Measurements from ENCODE around the gene CREM. TPM values are rescaled to one million over a fixed set of nuclear protein-coding genes. Genes with fewer than 3 reads are reported as not detected.

The CREM gene
- total RNA-seq, 5 donors from 2014 or later (not counting 1 experiment from before 2014, with no cell fraction given), result 20.6 to 57.2 (median 26.0) TPM

- Histone ChIP-seq H3K9me3 (no peaks in the 10 kb centered on the region), H3K36me3 (ENCODE audit: control insufficient read depth in 2 of 2, extremely low read depth in 1 of 2, insufficient read depth in 1 of 2, low read length in 1 of 2) (no peaks in the 10 kb centered on the region), H3K27ac (ENCODE audit: low read length) (no peak overlapping the region), H3K4me1 (ENCODE audit: control insufficient read depth in 1 of 2, extremely low read depth in 1 of 2, insufficient read depth in 2 of 2, low read length in 2 of 2) (no peaks in the 10 kb centered on the region), H3K27me3 (replicated peaks in 1 of 2; ENCODE audit: control insufficient read depth in 2 of 2, extremely low read depth in 1 of 2, insufficient read depth in 2 of 2, low read length in 1 of 2) (peaks cover 0 to 8% of the 10 kb centered on the region in 2 experiments), H3K4me3 (ENCODE audit: control insufficient read depth in 1 of 2, extremely low read depth in 1 of 2, low read length in 1 of 2) (no peak overlapping the region)
- ATAC-seq (replicated peaks in 1 of 4) (no peak), DNase-seq (no peak)
- no CpG with 5 or more reads among the region's 3 CpGs for whole genome bisulfite sequencing (ENCODE audit: insufficient coverage)
- H3K27ac Mint-ChIP-seq, result no peak overlapping the region
- H3K36me3 Mint-ChIP-seq, result no peaks in the 10 kb centered on the region
- no peak overlapping the region for H3K4me3 Mint-ChIP-seq
- ChIA-PET POLR2A (no interaction called here), CTCF (no interaction called here)
- H3K9me3 Mint-ChIP-seq, result peaks cover 0 to 4% (median 0%) of the 10 kb centered on the region in 3 donors
- no peaks in the 10 kb centered on the region for H3K27me3 Mint-ChIP-seq
- peaks cover 0 to 12% (median 5%) of the 10 kb centered on the region in 3 donors for H3K4me1 Mint-ChIP-seq
Measured at GRCh38 chr10:35226507-35226906, 99.9 kb downstream of the CREM start.

DNA sequence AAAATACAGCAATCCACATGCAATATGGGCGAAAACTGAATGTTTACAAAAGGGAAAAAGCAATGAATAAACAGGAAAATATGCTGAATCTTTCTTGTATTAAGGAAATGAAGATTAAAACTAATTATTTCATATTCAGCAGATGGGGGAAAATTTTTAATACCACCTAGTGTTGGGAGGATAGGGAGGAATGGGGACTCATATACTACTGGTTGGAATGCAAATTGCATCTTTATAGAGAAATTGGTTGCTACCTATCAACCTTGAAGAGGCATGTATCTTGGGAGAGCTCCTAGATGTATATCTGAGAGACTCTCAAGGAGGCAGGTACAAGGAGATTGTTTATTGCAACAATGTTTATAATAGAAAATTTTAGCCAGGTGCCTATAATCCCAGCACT is 101.4 kb downstream of the CREM start:
- Histone ChIP-seq H3K27ac (ENCODE audit: low read length) (no peak overlapping the region), H3K4me1 (ENCODE audit: control insufficient read depth in 1 of 2, extremely low read depth in 1 of 2, insufficient read depth in 2 of 2, low read length in 2 of 2) (no peaks in the 10 kb centered on the region), H3K4me3 (ENCODE audit: control insufficient read depth in 1 of 2, extremely low read depth in 1 of 2, low read length in 1 of 2) (no peak overlapping the region), H3K36me3 (ENCODE audit: control insufficient read depth in 2 of 2, extremely low read depth in 1 of 2, insufficient read depth in 1 of 2, low read length in 1 of 2) (no peaks in the 10 kb centered on the region), H3K27me3 (replicated peaks in 1 of 2; ENCODE audit: control insufficient read depth in 2 of 2, extremely low read depth in 1 of 2, insufficient read depth in 2 of 2, low read length in 1 of 2) (peaks cover 0 to 6% of the 10 kb centered on the region in 2 experiments), H3K9me3 (no peaks in the 10 kb centered on the region)
- no peak overlapping the region for H3K27ac Mint-ChIP-seq
- no peak overlapping the region for H3K4me3 Mint-ChIP-seq
- H3K4me1 Mint-ChIP-seq, result peaks cover 0 to 12% (median 5%) of the 10 kb centered on the region in 3 donors
- H3K9me3 Mint-ChIP-seq, result peaks cover 0 to 4% (median 0%) of the 10 kb centered on the region in 3 donors
- ChIA-PET POLR2A (no interaction called here), CTCF (no interaction called here)
- H3K27me3 Mint-ChIP-seq, result no peaks in the 10 kb centered on the region
- no peak for ATAC-seq (replicated peaks in 1 of 4)
- DNase-seq, result no peak
- WGBS (ENCODE audit: insufficient coverage), result no CpG with 5 or more reads among the region's 1 CpG
- no peaks in the 10 kb centered on the region for H3K36me3 Mint-ChIP-seq

GRCh38 chr10:35231646-35232045 is 105.0 kb downstream of the CREM start:
- ChIA-PET POLR2A (interaction anchor here in 1 of 2 donors (0.6 kb wide), 1 partner anchor 30 kb away, joined by 3 read pairs; no protein-coding TSS in a partner anchor), CTCF (no interaction called here)
- WGBS (ENCODE audit: insufficient coverage), result 86% methylated on average over 1 of the region's 4 CpGs
- no peaks in the 10 kb centered on the region for H3K4me1 ChIP-seq (ENCODE audit: control insufficient read depth in 1 of 2, extremely low read depth in 1 of 2, insufficient read depth in 2 of 2, low read length in 2 of 2)
- no peaks in the 10 kb centered on the region for H3K36me3 ChIP-seq (ENCODE audit: control insufficient read depth in 2 of 2, extremely low read depth in 1 of 2, insufficient read depth in 1 of 2, low read length in 1 of 2)
- H3K27me3 Mint-ChIP-seq, result no peaks in the 10 kb centered on the region
- no peaks in the 10 kb centered on the region for H3K36me3 Mint-ChIP-seq
- ATAC-seq (replicated peaks in 1 of 4) (no peak), DNase-seq (no peak)
- no peak overlapping the region for H3K4me3 ChIP-seq (ENCODE audit: control insufficient read depth in 1 of 2, extremely low read depth in 1 of 2, low read length in 1 of 2)
- no peak overlapping the region for H3K27ac ChIP-seq (ENCODE audit: low read length)
- H3K4me1 Mint-ChIP-seq, result no peaks in the 10 kb centered on the region
- H3K27me3 ChIP-seq (replicated peaks in 1 of 2; ENCODE audit: control insufficient read depth in 2 of 2, extremely low read depth in 1 of 2, insufficient read depth in 2 of 2, low read length in 1 of 2), result no peaks in the 10 kb centered on the region
- H3K27ac Mint-ChIP-seq, result no peak overlapping the region
- no peak overlapping the region for H3K4me3 Mint-ChIP-seq
- H3K9me3 ChIP-seq, result no peaks in the 10 kb centered on the region
- H3K9me3 Mint-ChIP-seq, result no peaks in the 10 kb centered on the region

DNA sequence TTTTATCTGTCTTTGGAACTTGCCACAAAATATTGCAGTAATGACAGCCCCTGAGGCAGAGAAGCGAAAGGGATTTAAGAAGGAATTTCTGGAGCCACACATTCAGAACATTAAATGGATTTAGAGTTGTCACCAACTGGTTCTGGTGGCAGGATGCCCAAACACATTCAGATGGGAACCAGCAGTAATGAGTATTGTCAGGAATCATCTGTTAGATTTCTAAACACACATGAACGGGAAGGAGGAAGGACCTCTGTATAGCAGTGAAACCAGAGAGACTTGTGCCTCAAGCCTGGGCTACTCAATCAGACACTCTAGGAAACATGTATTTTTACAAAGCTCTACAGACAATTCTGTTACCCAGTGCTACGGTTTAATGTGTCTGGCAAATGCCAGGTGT is 105.9 kb downstream of the CREM start:
- 87% methylated on average over 2 of the region's 3 CpGs for WGBS (ENCODE audit: insufficient coverage)
- no peaks in the 10 kb centered on the region for H3K27me3 ChIP-seq (replicated peaks in 1 of 2; ENCODE audit: control insufficient read depth in 2 of 2, extremely low read depth in 1 of 2, insufficient read depth in 2 of 2, low read length in 1 of 2)
- H3K4me3 Mint-ChIP-seq, result no peak overlapping the region
- no peak overlapping the region for H3K4me3 ChIP-seq (ENCODE audit: control insufficient read depth in 1 of 2, extremely low read depth in 1 of 2, low read length in 1 of 2)
- no peak overlapping the region for H3K27ac Mint-ChIP-seq
- no peaks in the 10 kb centered on the region for H3K4me1 Mint-ChIP-seq
- no peaks in the 10 kb centered on the region for H3K27me3 Mint-ChIP-seq
- no peaks in the 10 kb centered on the region for H3K36me3 Mint-ChIP-seq
- ChIA-PET CTCF (no interaction called here), POLR2A (no interaction called here)
- ATAC-seq (replicated peaks in 1 of 4), result no peak
- no peaks in the 10 kb centered on the region for H3K36me3 ChIP-seq (ENCODE audit: control insufficient read depth in 2 of 2, extremely low read depth in 1 of 2, insufficient read depth in 1 of 2, low read length in 1 of 2)
- H3K9me3 ChIP-seq, result no peaks in the 10 kb centered on the region
- H3K4me1 ChIP-seq (ENCODE audit: control insufficient read depth in 1 of 2, extremely low read depth in 1 of 2, insufficient read depth in 2 of 2, low read length in 2 of 2), result no peaks in the 10 kb centered on the region
- no peak overlapping the region for H3K27ac ChIP-seq (ENCODE audit: low read length)
- DNase-seq, result no peak
- no peaks in the 10 kb centered on the region for H3K9me3 Mint-ChIP-seq

DNA sequence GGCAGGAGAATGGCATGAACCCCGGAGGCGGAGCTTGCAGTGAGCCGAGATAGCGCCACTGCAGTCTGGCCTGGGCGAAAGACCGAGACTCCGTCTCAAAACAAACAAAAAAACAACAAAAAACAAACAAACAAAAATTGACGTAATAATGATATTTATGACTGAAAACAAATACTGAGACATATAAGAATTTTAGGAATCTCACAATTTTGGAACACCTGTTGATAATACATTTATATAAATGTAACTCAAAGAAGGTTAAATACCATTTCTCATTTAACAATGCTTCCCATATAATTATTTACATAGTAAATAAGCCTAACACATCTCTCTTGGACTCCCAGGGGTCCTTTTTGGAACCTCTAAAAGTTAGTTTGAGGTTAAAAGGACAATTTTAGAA is 107.4 kb downstream of the CREM start:
- ATAC-seq (replicated peaks in 1 of 4) (no peak), DNase-seq (no peak)
- H3K4me1 Mint-ChIP-seq, result no peaks in the 10 kb centered on the region
- no peak overlapping the region for H3K4me3 Mint-ChIP-seq
- H3K27ac ChIP-seq (ENCODE audit: low read length), result no peak overlapping the region
- H3K36me3 Mint-ChIP-seq, result no peaks in the 10 kb centered on the region
- no peaks in the 10 kb centered on the region for H3K36me3 ChIP-seq (ENCODE audit: control insufficient read depth in 2 of 2, extremely low read depth in 1 of 2, insufficient read depth in 1 of 2, low read length in 1 of 2)
- no peaks in the 10 kb centered on the region for H3K9me3 ChIP-seq
- no CpG with 5 or more reads among the region's 8 CpGs for WGBS (ENCODE audit: insufficient coverage)
- no peaks in the 10 kb centered on the region for H3K4me1 ChIP-seq (ENCODE audit: control insufficient read depth in 1 of 2, extremely low read depth in 1 of 2, insufficient read depth in 2 of 2, low read length in 2 of 2)
- H3K27me3 Mint-ChIP-seq, result no peaks in the 10 kb centered on the region
- no peak overlapping the region for H3K4me3 ChIP-seq (ENCODE audit: control insufficient read depth in 1 of 2, extremely low read depth in 1 of 2, low read length in 1 of 2)
- H3K27me3 ChIP-seq (replicated peaks in 1 of 2; ENCODE audit: control insufficient read depth in 2 of 2, extremely low read depth in 1 of 2, insufficient read depth in 2 of 2, low read length in 1 of 2), result no peaks in the 10 kb centered on the region
- H3K27ac Mint-ChIP-seq, result no peak overlapping the region
- ChIA-PET CTCF (interaction anchor here in 1 of 2 donors (0.6 kb wide), 1 partner anchor 167 kb away, joined by 3 read pairs; no protein-coding TSS in a partner anchor), POLR2A (no interaction called here)
- H3K9me3 Mint-ChIP-seq, result no peaks in the 10 kb centered on the region

- ChIA-PET CTCF (no interaction called here), POLR2A (no interaction called here)
- Mint-ChIP-seq H3K36me3 (no peaks in the 10 kb centered on the region), H3K27me3 (no peaks in the 10 kb centered on the region), H3K9me3 (no peaks in the 10 kb centered on the region), H3K27ac (no peak overlapping the region), H3K4me1 (no peaks in the 10 kb centered on the region), H3K4me3 (no peak overlapping the region)
- DNase-seq, result no peak
- no peaks in the 10 kb centered on the region for H3K36me3 ChIP-seq (ENCODE audit: control insufficient read depth in 2 of 2, extremely low read depth in 1 of 2, insufficient read depth in 1 of 2, low read length in 1 of 2)
- no peak for ATAC-seq (replicated peaks in 1 of 4)
- WGBS (ENCODE audit: insufficient coverage), result no CpG with 5 or more reads among the region's 3 CpGs
- H3K4me3 ChIP-seq (ENCODE audit: control insufficient read depth in 1 of 2, extremely low read depth in 1 of 2, low read length in 1 of 2), result no peak overlapping the region
- H3K27me3 ChIP-seq (replicated peaks in 1 of 2; ENCODE audit: control insufficient read depth in 2 of 2, extremely low read depth in 1 of 2, insufficient read depth in 2 of 2, low read length in 1 of 2), result no peaks in the 10 kb centered on the region
- peaks cover 0 to 3% of the 10 kb centered on the region in 2 experiments for H3K4me1 ChIP-seq (ENCODE audit: control insufficient read depth in 1 of 2, extremely low read depth in 1 of 2, insufficient read depth in 2 of 2, low read length in 2 of 2)
- no peaks in the 10 kb centered on the region for H3K9me3 ChIP-seq
- no peak overlapping the region for H3K27ac ChIP-seq (ENCODE audit: low read length)
Measured at GRCh38 chr10:35236739-35237138, 110.1 kb downstream of the CREM start.
